ENCODE measurements around the gene KLHL1.
"Not testable (repeated sequence)": the region's sequence is repeated elsewhere in the genome, so short reads cannot be mapped to it uniquely, and the experiment has no call there.

KLHL1 gene
- 0 reads per million in 3 donors for total RNA-seq

- no peak for DNase-seq
- Histone ChIP-seq H3K4me1 (ENCODE audit: control insufficient read depth, insufficient read depth, low read length, poor library complexity, severe bottlenecking) (no peaks in the 10 kb centered on the region), H3K27ac (ENCODE audit: insufficient read depth, low read length, poor library complexity, severe bottlenecking) (no peak within 1 kb of the TSS), H3K36me3 (ENCODE audit: control insufficient read depth, insufficient read depth, low read length) (no peaks in the 10 kb centered on the region), H3K4me3 (ENCODE audit: insufficient read depth, low read depth, low read length, poor library complexity, severe bottlenecking) (no peak within 1 kb of the TSS), H3K9me3 (ENCODE audit: control insufficient read depth, low read length) (no peaks in the 10 kb centered on the region), H3K27me3 (replicated peaks; ENCODE audit: control insufficient read depth, insufficient read depth, low read length, poor library complexity, severe bottlenecking) (no peaks in the 10 kb centered on the region)
Measured at GRCh38 chr13:70108356-70109105, at the start of gene KLHL1. Gene KLHL1 (minus strand): TSS chr13:70108452. CDS start chr13:70107699, 753 bp downstream.

GRCh38 chr13:70142658-70143057 is 34.4 kb upstream of the KLHL1 start:
- not testable (repeated sequence) for H3K4me3 ChIP-seq (ENCODE audit: insufficient read depth, low read depth, low read length, poor library complexity, severe bottlenecking); H3K4me1 ChIP-seq (ENCODE audit: control insufficient read depth, insufficient read depth, low read length, poor library complexity, severe bottlenecking); H3K27ac ChIP-seq (ENCODE audit: insufficient read depth, low read length, poor library complexity, severe bottlenecking); H3K9me3 ChIP-seq (ENCODE audit: control insufficient read depth, low read length); H3K36me3 ChIP-seq (ENCODE audit: control insufficient read depth, insufficient read depth, low read length); H3K27me3 ChIP-seq (replicated peaks; ENCODE audit: control insufficient read depth, insufficient read depth, low read length, poor library complexity, severe bottlenecking); DNase-seq

- H3K27ac ChIP-seq (ENCODE audit: insufficient read depth, low read length, poor library complexity, severe bottlenecking): no peak overlapping the region
- no peaks in the 10 kb centered on the region for H3K36me3 ChIP-seq (ENCODE audit: control insufficient read depth, insufficient read depth, low read length)
- no peaks in the 10 kb centered on the region for H3K4me1 ChIP-seq (ENCODE audit: control insufficient read depth, insufficient read depth, low read length, poor library complexity, severe bottlenecking)
- no peak overlapping the region for H3K4me3 ChIP-seq (ENCODE audit: insufficient read depth, low read depth, low read length, poor library complexity, severe bottlenecking)
- no peaks in the 10 kb centered on the region for H3K27me3 ChIP-seq (replicated peaks; ENCODE audit: control insufficient read depth, insufficient read depth, low read length, poor library complexity, severe bottlenecking)
- no peak for DNase-seq
- H3K9me3 ChIP-seq (ENCODE audit: control insufficient read depth, low read length): no peaks in the 10 kb centered on the region
Measured at GRCh38 chr13:70128098-70128497, 19.8 kb upstream of the KLHL1 start.

GRCh38 chr13:70125693-70126092 is 17.4 kb upstream of the KLHL1 start:
- Histone ChIP-seq H3K36me3 (ENCODE audit: control insufficient read depth, insufficient read depth, low read length) (no peaks in the 10 kb centered on the region), H3K4me1 (ENCODE audit: control insufficient read depth, insufficient read depth, low read length, poor library complexity, severe bottlenecking) (no peaks in the 10 kb centered on the region), H3K9me3 (ENCODE audit: control insufficient read depth, low read length) (no peaks in the 10 kb centered on the region), H3K27ac (ENCODE audit: insufficient read depth, low read length, poor library complexity, severe bottlenecking) (no peak overlapping the region), H3K4me3 (ENCODE audit: insufficient read depth, low read depth, low read length, poor library complexity, severe bottlenecking) (no peak overlapping the region), H3K27me3 (replicated peaks; ENCODE audit: control insufficient read depth, insufficient read depth, low read length, poor library complexity, severe bottlenecking) (no peaks in the 10 kb centered on the region)
- DNase-seq: no peak

- no peak overlapping the region for H3K27ac ChIP-seq (ENCODE audit: insufficient read depth, low read length, poor library complexity, severe bottlenecking)
- H3K36me3 ChIP-seq (ENCODE audit: control insufficient read depth, insufficient read depth, low read length): no peaks in the 10 kb centered on the region
- no peaks in the 10 kb centered on the region for H3K27me3 ChIP-seq (replicated peaks; ENCODE audit: control insufficient read depth, insufficient read depth, low read length, poor library complexity, severe bottlenecking)
- no peak for DNase-seq
- no peaks in the 10 kb centered on the region for H3K4me1 ChIP-seq (ENCODE audit: control insufficient read depth, insufficient read depth, low read length, poor library complexity, severe bottlenecking)
- H3K9me3 ChIP-seq (ENCODE audit: control insufficient read depth, low read length): no peaks in the 10 kb centered on the region
- H3K4me3 ChIP-seq (ENCODE audit: insufficient read depth, low read depth, low read length, poor library complexity, severe bottlenecking): no peak overlapping the region
Measured at GRCh38 chr13:70117338-70117905, 9.2 kb upstream of the KLHL1 start.

GRCh38 chr13:70107498-70108281 is 562 bp downstream of the KLHL1 start, which contains the start of gene ATXN8OS:
Gene ATXN8OS (plus strand): TSS chr13:70107826.
- H3K4me3 ChIP-seq (ENCODE audit: insufficient read depth, low read depth, low read length, poor library complexity, severe bottlenecking): no peak within 1 kb of the TSS
- H3K36me3 ChIP-seq (ENCODE audit: control insufficient read depth, insufficient read depth, low read length): no peaks in the 10 kb centered on the region
- H3K9me3 ChIP-seq (ENCODE audit: control insufficient read depth, low read length): no peaks in the 10 kb centered on the region
- DNase-seq: no peak
- no peaks in the 10 kb centered on the region for H3K27me3 ChIP-seq (replicated peaks; ENCODE audit: control insufficient read depth, insufficient read depth, low read length, poor library complexity, severe bottlenecking)
- H3K27ac ChIP-seq (ENCODE audit: insufficient read depth, low read length, poor library complexity, severe bottlenecking): no peak within 1 kb of the TSS
- no peaks in the 10 kb centered on the region for H3K4me1 ChIP-seq (ENCODE audit: control insufficient read depth, insufficient read depth, low read length, poor library complexity, severe bottlenecking)

- Histone ChIP-seq H3K36me3 (ENCODE audit: control insufficient read depth, insufficient read depth, low read length) (no peaks in the 10 kb centered on the region), H3K4me1 (ENCODE audit: control insufficient read depth, insufficient read depth, low read length, poor library complexity, severe bottlenecking) (no peaks in the 10 kb centered on the region), H3K27me3 (replicated peaks; ENCODE audit: control insufficient read depth, insufficient read depth, low read length, poor library complexity, severe bottlenecking) (no peaks in the 10 kb centered on the region), H3K27ac (ENCODE audit: insufficient read depth, low read length, poor library complexity, severe bottlenecking) (no peak overlapping the region), H3K4me3 (ENCODE audit: insufficient read depth, low read depth, low read length, poor library complexity, severe bottlenecking) (no peak overlapping the region), H3K9me3 (ENCODE audit: control insufficient read depth, low read length) (no peaks in the 10 kb centered on the region)
- DNase-seq: no peak
Measured at GRCh38 chr13:70107125-70107497, 1.1 kb downstream of the KLHL1 start.

GRCh38 chr13:70104481-70104880 is 3.8 kb downstream of the KLHL1 start:
- no peaks in the 10 kb centered on the region for H3K36me3 ChIP-seq (ENCODE audit: control insufficient read depth, insufficient read depth, low read length)
- no peak for DNase-seq
- no peak overlapping the region for H3K27ac ChIP-seq (ENCODE audit: insufficient read depth, low read length, poor library complexity, severe bottlenecking)

GRCh38 chr13:70098669-70099068 is 9.6 kb downstream of the KLHL1 start:
- Histone ChIP-seq H3K4me1 (ENCODE audit: control insufficient read depth, insufficient read depth, low read length, poor library complexity, severe bottlenecking) (no peaks in the 10 kb centered on the region), H3K9me3 (ENCODE audit: control insufficient read depth, low read length) (no peaks in the 10 kb centered on the region), H3K27ac (ENCODE audit: insufficient read depth, low read length, poor library complexity, severe bottlenecking) (no peak overlapping the region), H3K36me3 (ENCODE audit: control insufficient read depth, insufficient read depth, low read length) (no peaks in the 10 kb centered on the region), H3K27me3 (replicated peaks; ENCODE audit: control insufficient read depth, insufficient read depth, low read length, poor library complexity, severe bottlenecking) (no peaks in the 10 kb centered on the region), H3K4me3 (ENCODE audit: insufficient read depth, low read depth, low read length, poor library complexity, severe bottlenecking) (no peak overlapping the region)
- DNase-seq: no peak

More at GRCh38 chr13:70104481-70104880, 3.8 kb downstream of the KLHL1 start:
- no peaks in the 10 kb centered on the region for H3K27me3 ChIP-seq (replicated peaks; ENCODE audit: control insufficient read depth, insufficient read depth, low read length, poor library complexity, severe bottlenecking)
- H3K4me3 ChIP-seq (ENCODE audit: insufficient read depth, low read depth, low read length, poor library complexity, severe bottlenecking): no peak overlapping the region
- no peaks in the 10 kb centered on the region for H3K9me3 ChIP-seq (ENCODE audit: control insufficient read depth, low read length)
- no peaks in the 10 kb centered on the region for H3K4me1 ChIP-seq (ENCODE audit: control insufficient read depth, insufficient read depth, low read length, poor library complexity, severe bottlenecking)

All from effector memory CD4-positive, alpha-beta T cell (primary cell).